Liver (tissue), 3 donors: ENCODE results near the gene SNRNP70.

ENCODE experiments used
- ATF3 ChIP-seq: IDR thresholded peaks from 2 replicates; pipeline ENCODE4 v1.6.1; 2016; ENCODE audit warnings: antibody characterized with exemption
- EGR1 ChIP-seq, 2 donors: IDR thresholded peaks; 2 replicates each; pipeline ENCODE4 v1.6.1; 2016 to 2018; ENCODE audit warnings: antibody characterized with exemption in 2 of 2, low read depth in 2 of 2
- FOXA2 ChIP-seq: IDR thresholded peaks from 2 replicates; pipeline ENCODE4 v1.6.1; 2016; ENCODE audit warnings: antibody characterized with exemption
- GABPA ChIP-seq, 2 donors: IDR thresholded peaks in 1 of 2; conservative IDR thresholded peaks in 1 of 2; 2 replicates each; pipeline ENCODE4 v1.6.1; 2016; ENCODE audit warnings: antibody characterized with exemption in 2 of 2, mild to moderate bottlenecking in 1 of 2, moderate library complexity in 1 of 2
- JUND ChIP-seq, 2 donors: IDR thresholded peaks; 2 replicates each; pipeline ENCODE4 v1.6.1; 2016; ENCODE audit warnings: antibody characterized with exemption in 2 of 2
- MAX ChIP-seq: IDR thresholded peaks from 2 replicates; pipeline ENCODE4 v1.6.1; 2016; ENCODE audit warnings: antibody characterized with exemption
- RAD21 ChIP-seq, 2 donors: IDR thresholded peaks; 2 replicates each; pipeline ENCODE4 v1.6.1; 2016; ENCODE audit warnings: antibody characterized with exemption in 2 of 2, mild to moderate bottlenecking in 2 of 2
- REST ChIP-seq: IDR thresholded peaks from 2 replicates; pipeline ENCODE4 v1.6.1; 2016; ENCODE audit warnings: antibody characterized with exemption, mild to moderate bottlenecking
- RXRA ChIP-seq, 2 donors: IDR thresholded peaks; 2 replicates each; pipeline ENCODE4 v1.6.1; 2017 to 2018; ENCODE audit warnings: antibody characterized with exemption in 2 of 2, mild to moderate bottlenecking in 1 of 2
- SP1 ChIP-seq: IDR thresholded peaks from 2 replicates; pipeline ENCODE4 v1.6.1; 2018; ENCODE audit warnings: antibody characterized with exemption, mild to moderate bottlenecking
- TAF1 ChIP-seq: conservative IDR thresholded peaks from 2 replicates; pipeline ENCODE4 v1.6.1; 2016; ENCODE audit warnings: antibody characterized with exemption, mild to moderate bottlenecking
- YY1 ChIP-seq: IDR thresholded peaks from 2 replicates; pipeline ENCODE4 v1.6.1; 2016; ENCODE audit warnings: antibody characterized with exemption, mild to moderate bottlenecking
- ZBTB33 ChIP-seq: IDR thresholded peaks from 2 replicates; pipeline ENCODE4 v1.6.1; 2016; ENCODE audit warnings: antibody characterized with exemption
- TF ChIP-seq, protein P1 (sequence below): fragments of 150-350 bp; IDR thresholded peaks from 2 replicates; pipeline ENCODE4 v1.5.1; 2017; ENCODE audit warnings: improper control_type of control experiment, low read depth, low read length; ENCODE audit not compliant: missing input control
- donor health status: healthy.
- donor health status: healthy.

GRCh38 chr19:49085020-49085867, at the start of gene SNRNP70:
- TF ChIP-seq, protein P1, sequence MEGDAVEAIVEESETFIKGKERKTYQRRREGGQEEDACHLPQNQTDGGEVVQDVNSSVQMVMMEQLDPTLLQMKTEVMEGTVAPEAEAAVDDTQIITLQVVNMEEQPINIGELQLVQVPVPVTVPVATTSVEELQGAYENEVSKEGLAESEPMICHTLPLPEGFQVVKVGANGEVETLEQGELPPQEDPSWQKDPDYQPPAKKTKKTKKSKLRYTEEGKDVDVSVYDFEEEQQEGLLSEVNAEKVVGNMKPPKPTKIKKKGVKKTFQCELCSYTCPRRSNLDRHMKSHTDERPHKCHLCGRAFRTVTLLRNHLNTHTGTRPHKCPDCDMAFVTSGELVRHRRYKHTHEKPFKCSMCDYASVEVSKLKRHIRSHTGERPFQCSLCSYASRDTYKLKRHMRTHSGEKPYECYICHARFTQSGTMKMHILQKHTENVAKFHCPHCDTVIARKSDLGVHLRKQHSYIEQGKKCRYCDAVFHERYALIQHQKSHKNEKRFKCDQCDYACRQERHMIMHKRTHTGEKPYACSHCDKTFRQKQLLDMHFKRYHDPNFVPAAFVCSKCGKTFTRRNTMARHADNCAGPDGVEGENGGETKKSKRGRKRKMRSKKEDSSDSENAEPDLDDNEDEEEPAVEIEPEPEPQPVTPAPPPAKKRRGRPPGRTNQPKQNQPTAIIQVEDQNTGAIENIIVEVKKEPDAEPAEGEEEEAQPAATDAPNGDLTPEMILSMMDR: no peak
- TF ChIP-seq ZBTB33 (peak; percentile 98), MAX (peak; percentile 75), GABPA (IDR thresholded peaks at IDR 0.05 in 1 of 2, conservative IDR thresholded peaks at IDR 0.05 in 1 of 2) (peak in 1 of 2 donors; percentile 67), SP1 (peak; percentile 80), TAF1 (peak; percentile 22), YY1 (peak; percentile 56), REST (peak; percentile 61), JUND (IDR thresholded peaks at IDR 0.05) (no peak), EGR1 (IDR thresholded peaks at IDR 0.05; ENCODE audit: low read depth in 2 of 2) (peak; percentile 70 to 86), RAD21 (IDR thresholded peaks at IDR 0.05) (peak in 1 of 2 donors; percentile 15), FOXA2 (no peak), RXRA (IDR thresholded peaks at IDR 0.05) (peak; percentile 58 to 70), ATF3 (peak; percentile 30)
